ENCODE results near the gene ADAMTS14.

The ADAMTS14 gene

GRCh38 chr10:70810967-70811366 lies 138.7 kb downstream of the ADAMTS14 start:
- no peak overlapping the region for H3K4me3 ChIP-seq (ENCODE audit: low read depth, low read length)
- TF ChIP-seq, protein P1, sequence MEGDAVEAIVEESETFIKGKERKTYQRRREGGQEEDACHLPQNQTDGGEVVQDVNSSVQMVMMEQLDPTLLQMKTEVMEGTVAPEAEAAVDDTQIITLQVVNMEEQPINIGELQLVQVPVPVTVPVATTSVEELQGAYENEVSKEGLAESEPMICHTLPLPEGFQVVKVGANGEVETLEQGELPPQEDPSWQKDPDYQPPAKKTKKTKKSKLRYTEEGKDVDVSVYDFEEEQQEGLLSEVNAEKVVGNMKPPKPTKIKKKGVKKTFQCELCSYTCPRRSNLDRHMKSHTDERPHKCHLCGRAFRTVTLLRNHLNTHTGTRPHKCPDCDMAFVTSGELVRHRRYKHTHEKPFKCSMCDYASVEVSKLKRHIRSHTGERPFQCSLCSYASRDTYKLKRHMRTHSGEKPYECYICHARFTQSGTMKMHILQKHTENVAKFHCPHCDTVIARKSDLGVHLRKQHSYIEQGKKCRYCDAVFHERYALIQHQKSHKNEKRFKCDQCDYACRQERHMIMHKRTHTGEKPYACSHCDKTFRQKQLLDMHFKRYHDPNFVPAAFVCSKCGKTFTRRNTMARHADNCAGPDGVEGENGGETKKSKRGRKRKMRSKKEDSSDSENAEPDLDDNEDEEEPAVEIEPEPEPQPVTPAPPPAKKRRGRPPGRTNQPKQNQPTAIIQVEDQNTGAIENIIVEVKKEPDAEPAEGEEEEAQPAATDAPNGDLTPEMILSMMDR (IDR thresholded peaks at IDR 0.05; ENCODE audit: low read depth, low read length) = no peak

- no peak overlapping the region for H3K4me3 ChIP-seq (ENCODE audit: low read depth, low read length)
- TF ChIP-seq, protein P1 (IDR thresholded peaks at IDR 0.05; ENCODE audit: low read depth, low read length) = no peak
These were observed 139.6 kb downstream of the ADAMTS14 start for GRCh38 chr10:70811881-70812280.
